ENCODE results near the gene INSRR. TPM values are rescaled to one million over a fixed set of nuclear protein-coding genes. Genes with fewer than 3 reads are reported as not detected.

The INSRR gene
- total and polyA plus RNA-seq, 9 donors = 0.02 to 0.15 TPM; not detected in 7

GRCh38 chr1:156805766-156806511 lies 53.0 kb downstream of the INSRR start:
- intact Hi-C loops (cut with DNase I) = no loop called here
- Histone ChIP-seq H3K27me3 (no peaks in the 10 kb centered on the region), H3K4me3 (no peak overlapping the region), H3K36me3 (no peaks in the 10 kb centered on the region), H3K27ac (no peak overlapping the region), H3K4me1 (ENCODE audit: insufficient read depth) (peaks cover 6% of the 10 kb centered on the region), H3K9me3 (no peaks in the 10 kb centered on the region)
- DNase-seq = peak; percentile 36 to 61 (median 53)
- WGBS, 3 donors = 61% methylated on average over 3 of the region's 3 CpGs
- TF ChIP-seq EP300 (IDR thresholded peaks at IDR 0.05) = no peak
- TF ChIP-seq, protein P1, sequence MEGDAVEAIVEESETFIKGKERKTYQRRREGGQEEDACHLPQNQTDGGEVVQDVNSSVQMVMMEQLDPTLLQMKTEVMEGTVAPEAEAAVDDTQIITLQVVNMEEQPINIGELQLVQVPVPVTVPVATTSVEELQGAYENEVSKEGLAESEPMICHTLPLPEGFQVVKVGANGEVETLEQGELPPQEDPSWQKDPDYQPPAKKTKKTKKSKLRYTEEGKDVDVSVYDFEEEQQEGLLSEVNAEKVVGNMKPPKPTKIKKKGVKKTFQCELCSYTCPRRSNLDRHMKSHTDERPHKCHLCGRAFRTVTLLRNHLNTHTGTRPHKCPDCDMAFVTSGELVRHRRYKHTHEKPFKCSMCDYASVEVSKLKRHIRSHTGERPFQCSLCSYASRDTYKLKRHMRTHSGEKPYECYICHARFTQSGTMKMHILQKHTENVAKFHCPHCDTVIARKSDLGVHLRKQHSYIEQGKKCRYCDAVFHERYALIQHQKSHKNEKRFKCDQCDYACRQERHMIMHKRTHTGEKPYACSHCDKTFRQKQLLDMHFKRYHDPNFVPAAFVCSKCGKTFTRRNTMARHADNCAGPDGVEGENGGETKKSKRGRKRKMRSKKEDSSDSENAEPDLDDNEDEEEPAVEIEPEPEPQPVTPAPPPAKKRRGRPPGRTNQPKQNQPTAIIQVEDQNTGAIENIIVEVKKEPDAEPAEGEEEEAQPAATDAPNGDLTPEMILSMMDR (IDR thresholded peaks at IDR 0.05) = no peak
- TF ChIP-seq POLR2A (IDR thresholded peaks at IDR 0.05) = no peak

DNA sequence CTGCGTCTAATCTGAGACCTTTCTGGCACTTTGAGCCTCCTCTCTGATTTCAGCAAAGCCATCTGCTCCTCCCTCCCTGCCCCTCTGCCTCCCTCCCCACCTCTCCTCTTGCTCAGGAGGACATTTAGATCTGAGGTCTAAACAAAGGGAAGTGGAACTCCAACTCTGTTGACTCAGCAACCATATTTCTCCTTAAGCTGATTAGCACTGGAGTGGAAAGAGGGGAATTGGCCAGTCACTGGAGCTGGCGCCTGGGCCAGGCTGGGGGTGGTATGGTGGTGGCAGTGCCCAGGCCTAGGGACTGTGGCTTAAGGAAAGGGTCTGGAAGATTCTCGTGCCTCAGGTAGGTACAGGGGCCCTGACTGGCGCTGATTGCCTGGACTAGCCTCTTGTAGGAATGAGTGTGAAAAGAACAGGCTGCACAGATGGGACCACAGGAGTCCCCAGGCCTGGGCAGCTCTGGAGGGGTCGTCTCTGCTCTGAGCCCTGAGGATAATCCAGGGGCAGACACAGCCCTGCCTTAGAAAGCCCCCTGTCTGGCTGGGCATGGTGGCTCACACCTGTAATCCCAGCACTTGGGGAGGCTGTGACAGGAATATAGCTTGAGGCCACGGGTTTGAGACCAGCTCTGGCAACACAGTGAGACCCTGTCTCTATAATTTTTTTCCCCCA lies 54.2 kb downstream of the INSRR start:
- Histone ChIP-seq H3K9me3 (no peaks in the 10 kb centered on the region), H3K27me3 (no peaks in the 10 kb centered on the region), H3K36me3 (no peaks in the 10 kb centered on the region), H3K4me3 (no peak overlapping the region), H3K27ac (no peak overlapping the region), H3K4me1 (ENCODE audit: insufficient read depth) (peaks cover 6% of the 10 kb centered on the region)
- 60 to 65% (median 64%) methylated on average over 6 of the region's 6 CpGs for WGBS, 3 donors
- TF ChIP-seq POLR2A (IDR thresholded peaks at IDR 0.05) (no peak), EP300 (IDR thresholded peaks at IDR 0.05) (no peak)
- TF ChIP-seq, protein P1 (IDR thresholded peaks at IDR 0.05) = no peak
- DNase-seq = no peak
- intact Hi-C loops (cut with DNase I) = no loop called here

GRCh38 chr1:156804026-156804425 lies 54.9 kb downstream of the INSRR start:
- Histone ChIP-seq H3K27ac (no peak overlapping the region), H3K4me1 (ENCODE audit: insufficient read depth) (peaks cover 6% of the 10 kb centered on the region), H3K27me3 (no peaks in the 10 kb centered on the region), H3K36me3 (no peaks in the 10 kb centered on the region), H3K4me3 (no peak overlapping the region), H3K9me3 (no peaks in the 10 kb centered on the region)
- DNase-seq = no peak
- intact Hi-C loops (cut with DNase I) = no loop called here
- 65 to 77% (median 69%) methylated on average over 3 of the region's 3 CpGs for WGBS, 3 donors
- TF ChIP-seq EP300 (IDR thresholded peaks at IDR 0.05) (no peak), POLR2A (IDR thresholded peaks at IDR 0.05) (no peak)
- TF ChIP-seq, protein P1 (IDR thresholded peaks at IDR 0.05) = no peak

DNA sequence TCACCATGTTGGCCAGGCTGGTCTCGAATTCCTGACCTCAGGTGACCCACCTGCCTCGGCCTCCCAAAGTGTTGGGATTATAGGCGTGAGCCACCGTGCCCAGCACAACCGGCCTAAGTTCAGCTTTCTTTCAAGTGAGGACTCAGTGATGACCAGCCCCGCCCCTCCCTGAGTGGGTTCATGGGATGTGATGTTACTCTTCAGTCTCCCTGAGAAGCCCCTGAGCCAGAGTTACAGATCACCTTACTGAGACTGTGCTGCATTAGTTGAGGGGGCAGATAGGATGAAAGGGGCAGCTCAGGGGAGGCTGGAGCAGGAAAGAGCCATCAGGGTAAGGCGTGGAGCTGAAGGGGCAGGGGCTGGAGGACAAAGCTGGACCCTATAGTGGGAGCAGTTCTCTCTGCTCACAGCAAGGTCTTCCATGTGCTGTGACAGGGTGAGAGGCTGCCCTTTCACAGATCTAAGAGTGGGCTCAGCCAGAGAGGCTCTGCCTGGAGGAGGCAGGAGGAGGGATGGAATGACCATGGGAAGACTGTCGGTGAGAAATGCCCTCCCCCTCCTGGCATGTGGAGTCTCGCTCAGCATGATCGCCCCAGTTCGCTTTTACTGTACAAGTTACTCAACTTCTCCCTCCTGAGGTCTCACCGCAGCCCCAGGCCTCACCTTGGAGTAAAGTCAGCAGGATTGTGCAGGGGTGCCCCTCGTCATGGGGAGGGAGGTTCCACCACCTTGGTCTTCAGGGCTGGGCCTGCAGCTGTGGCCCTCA lies 55.6 kb downstream of the INSRR start:
- 84 to 89% (median 88%) methylated on average over 13 of the region's 13 CpGs for WGBS, 3 donors
- TF ChIP-seq POLR2A (IDR thresholded peaks at IDR 0.05) = no peak
- TF ChIP-seq, protein P1 (IDR thresholded peaks at IDR 0.05) = no peak
- no peak for TF ChIP-seq EP300 (IDR thresholded peaks at IDR 0.05)
- no peaks in the 10 kb centered on the region for H3K36me3 ChIP-seq
- H3K4me3 ChIP-seq = no peak overlapping the region
- H3K4me1 ChIP-seq (ENCODE audit: insufficient read depth) = peaks cover 6% of the 10 kb centered on the region
- no peak for DNase-seq
- H3K27ac ChIP-seq = no peak overlapping the region
- no peaks in the 10 kb centered on the region for H3K27me3 ChIP-seq
- no peaks in the 10 kb centered on the region for H3K9me3 ChIP-seq
- intact Hi-C loops (cut with DNase I) = no loop called here

Measured in ovary (tissue), 9 donors.